Mucosa of descending colon (tissue), 3 donors: ENCODE measurements around the gene LAMC1. TPM values are rescaled to one million over a fixed set of nuclear protein-coding genes. Genes with fewer than 3 reads are reported as not detected.
A peak's percentile ranks its signal among the peaks of the same experiment; 100 is the strongest.

Experiments
- ATAC-seq: fragments of 200-7000 bp; cut with Tn5 transposase; one replicate; pipeline ENCODE4 v1.9.1; 2020; ENCODE audit warnings: mild to moderate bottlenecking, moderate library complexity
- DNase-seq, 3 donors: peaks; one replicate each; pipeline ENCODE4 v3.0.0-alpha.2; 2020
- H3K36me3 ChIP-seq: fragments of 200-600 bp; one replicate; pipeline ENCODE4 v1.8.0; 2021; ENCODE audit warnings: low read depth, mild to moderate bottlenecking
- H3K4me1 ChIP-seq: fragments of 200-600 bp; one replicate; pipeline ENCODE4 v1.8.0; 2021; ENCODE audit warnings: low read depth, mild to moderate bottlenecking
- H3K4me3 ChIP-seq: fragments of 200-600 bp; one replicate; pipeline ENCODE4 v1.8.0; 2021; ENCODE audit warnings: mild to moderate bottlenecking
- H3K9me3 ChIP-seq: fragments of 200-600 bp; one replicate; pipeline ENCODE4 v1.8.0; 2021; ENCODE audit warnings: mild to moderate bottlenecking
- intact Hi-C, 2 donors: fragments of 100-400 bp; cut with DNase I in 1 of 2; cut with micrococcal nuclease in 1 of 2; formaldehyde crosslinking; loops; one replicate each; pipeline versions ENCODE4 v1.11.0 to v1.11.1; 2022; cut with DNase I, micrococcal nuclease
- long read RNA-seq, 2 donors: library from polyadenylated mRNA; unstranded; transcript quantifications; one replicate each; pipeline ENCODE4 v2.0.0, GENCODE V29; 2019 to 2021
- total RNA-seq, 3 donors: library from RNA; stranded (reverse); fragmentation: NEBNext Ultra II Directional in 2 of 3; extraction: Animal tissue kit (Norgen Biotek cat#: 25700) in 2 of 3; gene quantifications; one replicate each; pipeline versions ENCODE4 v1.2.1 to v1.2.4, GENCODE V29; 2021 to 2023
- TF ChIP-seq, protein P1 (sequence below): fragments of 200-600 bp; IDR thresholded peaks from one replicate; pipeline ENCODE4 v1.8.0; 2022; ENCODE audit warnings: antibody characterized with exemption, mild to moderate bottlenecking
- donor health status: DM: no; HTN: no; CAD: no; lungs with moderate emphysema.
- donor health status: DM: no; HTN: no; CAD: no.
- donor health status: DM: no; HTN: yes; CAD: no.

Gene LAMC1
- total RNA-seq: 100 to 1,000 TPM in 1 of 3 donors, 10 to 100 TPM in 2; 22.5 to 137 (median 46.7) TPM
- long read RNA-seq, donor 1, full-length matches to known transcripts: 17 of 82 reads
- long read RNA-seq, donor 1, partial matches to known transcripts: 55 of 82 reads
- long read RNA-seq, donor 1, other reads (novel, unspliced or antisense): 10 of 82 reads
- long read RNA-seq, donor 2, partial matches to known transcripts: 3 of 5 reads
- long read RNA-seq, donor 2, other reads (novel, unspliced or antisense): 2 of 5 reads

DNA sequence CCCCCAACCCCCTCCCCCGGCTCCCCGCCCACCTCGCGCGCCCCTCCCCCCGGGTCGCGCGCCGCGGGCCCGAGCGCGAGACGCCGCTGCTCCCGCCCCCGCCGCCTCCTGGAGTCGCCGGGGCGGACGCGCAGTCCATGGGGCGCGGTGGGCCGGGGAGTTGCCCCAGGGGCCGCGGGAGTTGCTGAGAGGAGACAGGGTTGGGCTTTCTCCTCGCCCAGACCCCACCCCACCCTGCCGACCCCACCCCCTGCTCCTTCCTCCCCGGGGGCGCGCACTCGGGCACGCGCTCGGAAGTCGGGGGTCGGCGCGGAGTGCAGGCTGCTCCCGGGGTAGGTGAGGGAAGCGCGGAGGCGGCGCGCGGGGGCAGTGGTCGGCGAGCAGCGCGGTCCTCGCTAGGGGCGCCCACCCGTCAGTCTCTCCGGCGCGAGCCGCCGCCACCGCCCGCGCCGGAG is at the start of gene LAMC1:
Gene LAMC1 (plus strand): TSS at position 275 of the 455 bp plus-strand sequence. CDS start 297 bp downstream, outside the sequence.
- TF ChIP-seq, protein P1, sequence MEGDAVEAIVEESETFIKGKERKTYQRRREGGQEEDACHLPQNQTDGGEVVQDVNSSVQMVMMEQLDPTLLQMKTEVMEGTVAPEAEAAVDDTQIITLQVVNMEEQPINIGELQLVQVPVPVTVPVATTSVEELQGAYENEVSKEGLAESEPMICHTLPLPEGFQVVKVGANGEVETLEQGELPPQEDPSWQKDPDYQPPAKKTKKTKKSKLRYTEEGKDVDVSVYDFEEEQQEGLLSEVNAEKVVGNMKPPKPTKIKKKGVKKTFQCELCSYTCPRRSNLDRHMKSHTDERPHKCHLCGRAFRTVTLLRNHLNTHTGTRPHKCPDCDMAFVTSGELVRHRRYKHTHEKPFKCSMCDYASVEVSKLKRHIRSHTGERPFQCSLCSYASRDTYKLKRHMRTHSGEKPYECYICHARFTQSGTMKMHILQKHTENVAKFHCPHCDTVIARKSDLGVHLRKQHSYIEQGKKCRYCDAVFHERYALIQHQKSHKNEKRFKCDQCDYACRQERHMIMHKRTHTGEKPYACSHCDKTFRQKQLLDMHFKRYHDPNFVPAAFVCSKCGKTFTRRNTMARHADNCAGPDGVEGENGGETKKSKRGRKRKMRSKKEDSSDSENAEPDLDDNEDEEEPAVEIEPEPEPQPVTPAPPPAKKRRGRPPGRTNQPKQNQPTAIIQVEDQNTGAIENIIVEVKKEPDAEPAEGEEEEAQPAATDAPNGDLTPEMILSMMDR: no peak
- intact Hi-C loops: no loop called here
- no peaks in the 10 kb centered on the region for H3K9me3 ChIP-seq

DNA sequence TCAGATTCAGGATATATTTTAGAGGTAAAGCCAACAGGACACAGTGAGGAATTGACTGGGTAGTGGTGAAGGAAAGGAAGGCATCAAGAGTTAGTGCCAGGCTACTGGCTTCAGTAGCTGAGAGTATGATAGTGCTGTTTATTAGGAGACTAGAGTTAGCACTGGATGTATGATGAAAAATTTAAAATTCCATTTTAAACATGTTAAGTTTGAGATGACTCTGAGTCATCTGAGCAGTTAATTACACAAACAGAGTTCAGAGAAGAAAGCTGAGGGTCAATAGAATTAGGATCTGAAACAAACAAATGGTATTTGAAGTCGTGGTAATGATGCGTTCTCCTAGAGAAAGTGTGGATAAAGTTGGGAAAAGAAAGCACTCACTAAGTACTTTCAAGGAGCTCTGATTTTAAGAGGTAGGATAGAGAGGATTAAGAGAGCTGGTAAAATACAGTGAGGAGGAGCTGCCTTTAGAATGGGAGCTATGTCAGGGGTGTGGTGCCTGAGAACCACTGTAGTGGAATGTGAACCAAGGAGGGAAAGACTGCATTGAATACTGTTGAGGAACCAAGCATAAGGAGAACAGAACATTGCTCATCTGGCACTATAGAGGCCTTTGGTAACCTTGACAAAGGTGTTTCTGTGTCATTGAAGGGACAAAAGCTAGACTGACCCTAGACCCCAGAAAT is 48.6 kb upstream of the LAMC1 start:
- no peak for ATAC-seq
- intact Hi-C loops: no loop called here
- no peak for DNase-seq
- Histone ChIP-seq H3K9me3 (no peaks in the 10 kb centered on the region), H3K4me3 (no peak overlapping the region), H3K4me1 (no peaks in the 10 kb centered on the region), H3K36me3 (no peaks in the 10 kb centered on the region)
- TF ChIP-seq, protein P1: no peak

More for the DNA sequence above, at the start of gene LAMC1:
- Histone ChIP-seq H3K4me3 (peak within 1 kb of the TSS; percentile 50), H3K4me1 (peaks cover 6% of the 10 kb centered on the region), H3K36me3 (no peaks in the 10 kb centered on the region)
- DNase-seq (peak; percentile 58 to 78 (median 75)), ATAC-seq (peak; percentile 72)

DNA sequence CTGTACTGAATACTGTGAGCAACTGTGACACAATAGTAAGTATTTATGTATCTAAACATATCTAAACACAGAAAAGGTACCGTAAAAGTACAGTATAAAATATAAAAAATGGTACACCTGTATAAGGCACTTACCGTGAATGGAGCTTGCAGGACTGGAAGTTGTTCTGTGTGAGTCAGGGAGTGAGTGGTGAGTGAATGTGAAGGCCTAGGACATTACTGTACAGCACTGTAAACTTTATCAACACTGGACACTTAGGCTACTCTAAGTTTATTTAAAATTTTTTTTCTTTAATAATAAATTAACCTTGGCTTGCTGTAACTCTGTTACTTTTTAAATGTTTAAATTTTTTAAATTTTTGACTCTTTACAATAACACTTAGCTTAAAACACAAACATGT is 45.7 kb upstream of the LAMC1 start:
- TF ChIP-seq, protein P1: no peak
- ATAC-seq: no peak
- Histone ChIP-seq H3K36me3 (no peaks in the 10 kb centered on the region), H3K4me3 (no peak overlapping the region), H3K4me1 (no peaks in the 10 kb centered on the region), H3K9me3 (no peaks in the 10 kb centered on the region)
- no peak for DNase-seq
- intact Hi-C loops: no loop called here

DNA sequence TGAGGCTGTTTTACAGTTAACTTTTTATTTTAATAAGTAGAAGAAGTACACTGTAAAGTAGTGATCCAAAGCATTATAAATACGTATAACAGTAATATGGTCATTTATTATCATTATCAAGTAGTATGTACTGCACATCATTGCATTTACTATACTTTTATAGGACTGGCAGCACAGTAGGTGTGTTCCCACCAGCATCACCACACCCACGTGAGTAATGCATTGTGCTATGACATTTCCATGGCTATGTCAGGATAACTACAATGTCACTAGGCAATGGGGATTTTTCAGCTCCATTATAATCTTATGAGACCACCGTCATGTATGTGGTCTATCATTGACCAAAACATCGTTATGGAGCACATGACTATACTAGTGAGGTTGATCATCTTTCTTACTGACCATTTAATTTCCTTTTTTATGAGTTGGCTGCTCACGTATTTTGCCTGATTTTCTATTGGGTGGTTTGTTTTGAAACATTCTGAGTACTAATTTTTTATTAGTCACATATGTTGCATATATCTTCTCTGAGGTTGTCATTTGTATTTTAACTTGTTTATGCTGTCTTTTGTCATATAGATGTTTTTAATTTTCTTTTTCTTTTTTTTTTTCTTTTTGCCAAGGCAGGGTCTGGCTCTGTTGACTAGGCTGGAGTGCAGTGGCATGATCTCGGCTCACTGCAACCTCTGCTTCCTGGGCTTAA is 44.9 kb upstream of the LAMC1 start:
- no peaks in the 10 kb centered on the region for H3K36me3 ChIP-seq
- intact Hi-C loops: no loop called here
- H3K4me1 ChIP-seq: no peaks in the 10 kb centered on the region
- no peak for DNase-seq
- no peak overlapping the region for H3K4me3 ChIP-seq
- TF ChIP-seq, protein P1: no peak
- no peaks in the 10 kb centered on the region for H3K9me3 ChIP-seq
- ATAC-seq: no peak

DNA sequence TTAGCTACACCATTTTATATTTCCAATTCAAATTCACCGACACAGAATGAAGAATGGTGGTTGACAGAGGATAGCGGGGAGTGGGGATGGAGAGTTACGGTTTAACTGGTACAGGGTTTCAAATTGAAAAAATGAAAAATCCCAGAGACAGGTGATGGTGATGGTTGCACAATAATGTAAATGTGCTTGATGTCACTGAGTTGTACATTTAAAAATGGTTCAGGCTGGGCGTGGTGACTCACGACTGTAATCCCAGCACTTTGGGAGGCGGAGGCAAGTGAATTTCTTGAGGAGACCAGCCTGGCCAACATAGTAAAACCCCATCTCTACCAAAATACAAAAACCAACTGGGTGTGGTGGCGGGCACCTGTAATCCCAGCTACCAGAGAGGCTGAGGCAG is 39.1 kb upstream of the LAMC1 start:
- Histone ChIP-seq H3K4me1 (no peaks in the 10 kb centered on the region), H3K4me3 (no peak overlapping the region), H3K9me3 (no peaks in the 10 kb centered on the region), H3K36me3 (no peaks in the 10 kb centered on the region)
- intact Hi-C loops: no loop called here
- DNase-seq: no peak
- TF ChIP-seq, protein P1: no peak
- no peak for ATAC-seq
